SKM-1 treated with dmso at 0.1 percent for 144 hours (cell line): ENCODE results near the gene ATXN7L1.
"Not testable (repeated sequence)": the region's sequence is repeated elsewhere in the genome, so short reads cannot be mapped to it uniquely, and the experiment has no call there.

ENCODE experiments used
- DNase-seq: peaks from one replicate; lab custom pipeline; 2025; ENCODE audit not compliant: unreplicated experiment; lab: John Stamatoyannopoulos, UW

ATXN7L1 gene

DNA sequence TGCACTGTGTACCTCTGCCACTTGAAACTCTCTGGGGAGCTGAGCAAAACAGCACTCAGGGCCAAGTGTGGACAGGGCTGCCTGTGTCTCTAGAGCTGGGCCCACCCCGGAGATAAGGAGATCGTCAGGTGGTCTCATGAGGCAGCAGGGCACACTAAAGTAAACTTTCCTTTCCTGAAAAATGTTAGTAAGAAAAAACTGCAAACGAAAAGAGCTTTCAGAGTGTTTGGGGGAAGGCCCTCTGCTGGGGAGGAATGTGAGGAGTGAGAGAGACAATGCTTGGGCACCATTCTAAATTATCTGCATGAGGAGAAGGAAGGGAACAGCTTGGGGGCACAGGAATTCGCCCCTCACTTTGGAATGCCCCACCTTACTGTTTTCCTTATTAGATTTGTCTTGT is 127.7 kb downstream of the ATXN7L1 start:
- DNase-seq, result no peak

DNA sequence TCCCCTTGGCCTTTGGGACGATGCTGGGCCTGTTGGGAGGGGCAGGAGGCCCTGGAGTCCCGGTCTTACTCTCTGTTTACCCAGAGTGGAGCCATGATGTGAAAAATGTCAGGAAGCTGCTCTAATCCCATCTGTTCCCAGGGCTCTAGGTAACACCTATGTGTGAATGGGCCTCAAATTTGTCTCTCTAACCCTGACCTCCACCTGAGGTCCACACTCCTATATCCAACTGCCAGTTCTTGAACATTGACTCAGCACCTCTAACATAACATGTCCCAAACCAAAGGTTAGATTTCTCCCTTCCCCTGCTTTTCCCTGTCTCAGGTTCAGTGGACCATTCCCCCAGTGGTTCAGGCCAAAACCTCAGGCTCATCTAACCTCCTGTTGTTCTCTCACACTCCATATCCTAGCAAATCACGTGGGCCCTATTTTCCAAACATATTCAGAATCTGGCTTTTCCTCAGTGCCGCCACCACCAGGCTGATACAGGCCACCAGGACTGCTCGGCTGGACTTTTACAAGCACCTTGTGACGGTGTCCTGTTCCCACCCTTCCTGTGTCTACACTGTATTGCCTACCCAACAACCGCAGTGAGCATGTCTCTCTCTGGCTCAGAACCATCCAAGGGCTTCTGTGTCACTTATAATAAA is 130.6 kb downstream of the ATXN7L1 start:
- DNase-seq, result no peak

DNA sequence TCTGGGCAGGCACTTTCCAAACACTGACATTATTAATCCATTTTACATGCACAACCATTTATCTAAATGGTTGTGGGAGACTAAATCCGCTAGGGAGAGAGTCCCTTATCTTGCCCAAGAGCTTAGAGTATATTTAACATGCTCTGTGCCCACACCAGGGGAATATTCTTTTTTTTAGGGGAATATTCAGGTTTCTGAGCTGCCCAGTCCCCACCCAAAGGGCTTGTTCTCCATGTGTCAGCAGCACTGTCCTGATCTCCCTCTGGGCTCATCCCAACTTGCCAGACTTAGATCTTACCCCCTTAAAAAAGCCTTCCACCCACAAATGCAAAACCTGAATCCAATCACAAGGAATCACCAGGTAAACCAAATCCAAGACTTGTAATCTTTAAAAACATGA is 132.1 kb downstream of the ATXN7L1 start:
- no peak for DNase-seq

DNA sequence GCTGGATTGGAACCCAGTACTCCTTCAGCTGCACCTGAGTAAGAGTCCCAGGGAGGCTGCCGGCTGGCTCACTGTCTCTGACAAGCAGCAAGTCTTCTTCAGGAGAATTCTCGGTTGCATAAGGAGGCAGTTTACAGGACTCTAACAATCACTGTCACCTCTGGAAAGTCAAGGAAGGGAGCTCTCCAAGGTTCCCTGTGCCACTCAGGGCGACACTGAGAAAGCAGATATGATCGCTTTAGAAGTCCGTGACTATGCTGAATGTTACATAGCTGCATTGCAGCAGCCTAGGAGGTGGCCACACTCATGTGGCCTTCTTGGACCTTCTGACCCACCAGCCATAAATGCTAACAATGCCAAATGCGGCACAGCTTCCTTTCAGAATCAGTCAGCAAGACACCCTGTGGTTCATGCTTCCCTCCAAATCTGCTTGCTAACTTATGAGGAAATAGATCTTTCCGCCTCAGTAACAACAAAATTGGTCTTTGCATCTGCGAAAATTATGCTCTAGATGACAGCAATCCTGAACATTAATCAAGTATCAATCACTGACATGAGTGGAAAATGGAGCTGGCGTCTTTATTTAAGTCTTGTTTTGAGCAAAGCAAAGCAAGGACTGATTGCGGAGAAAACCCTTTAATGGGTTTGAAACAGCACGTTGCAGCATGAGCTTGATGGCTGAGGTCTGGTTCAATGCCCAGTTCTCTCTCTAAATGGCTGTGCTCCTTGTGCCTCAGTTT is 132.9 kb downstream of the ATXN7L1 start:
- DNase-seq, result no peak

DNA sequence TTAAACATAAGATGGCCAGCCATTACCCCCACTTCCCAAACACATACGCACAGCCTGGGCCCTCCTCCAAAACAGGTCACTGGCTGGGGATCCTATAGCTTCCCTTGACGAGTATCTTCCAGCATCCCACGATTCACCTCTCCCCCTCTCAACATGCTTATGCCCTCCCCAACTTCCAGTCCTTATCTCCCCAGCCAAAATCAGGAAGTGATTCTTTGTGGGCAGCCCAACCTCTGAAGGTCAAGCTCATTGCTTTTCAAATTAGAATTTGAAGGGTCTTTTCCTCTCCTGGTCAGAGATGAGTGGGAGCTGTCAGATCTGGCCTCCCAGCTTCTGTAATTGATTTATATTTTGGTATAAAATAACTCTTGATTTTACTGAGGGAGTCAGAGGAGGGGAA is 133.6 kb downstream of the ATXN7L1 start:
- DNase-seq, result peak; percentile 14

DNA sequence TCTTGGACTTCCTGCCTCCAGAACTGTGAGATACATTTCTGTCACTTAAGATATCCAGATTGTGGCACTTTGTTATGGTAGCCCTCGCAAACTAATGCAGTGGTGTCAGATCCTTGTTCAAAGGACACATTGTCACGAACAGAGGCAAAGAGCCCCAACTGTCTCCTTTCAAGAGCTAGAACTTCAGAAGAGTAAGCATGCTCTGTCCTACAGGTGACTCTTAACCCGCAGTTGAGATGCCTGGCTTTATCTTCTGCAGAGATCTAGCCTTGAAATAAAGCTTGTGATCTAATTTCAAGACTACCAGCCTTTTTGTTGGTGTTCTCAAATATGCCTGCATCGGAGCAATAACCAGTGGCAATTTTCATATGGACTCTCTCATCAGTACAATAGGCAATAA is 134.4 kb downstream of the ATXN7L1 start:
- DNase-seq, result no peak

DNA sequence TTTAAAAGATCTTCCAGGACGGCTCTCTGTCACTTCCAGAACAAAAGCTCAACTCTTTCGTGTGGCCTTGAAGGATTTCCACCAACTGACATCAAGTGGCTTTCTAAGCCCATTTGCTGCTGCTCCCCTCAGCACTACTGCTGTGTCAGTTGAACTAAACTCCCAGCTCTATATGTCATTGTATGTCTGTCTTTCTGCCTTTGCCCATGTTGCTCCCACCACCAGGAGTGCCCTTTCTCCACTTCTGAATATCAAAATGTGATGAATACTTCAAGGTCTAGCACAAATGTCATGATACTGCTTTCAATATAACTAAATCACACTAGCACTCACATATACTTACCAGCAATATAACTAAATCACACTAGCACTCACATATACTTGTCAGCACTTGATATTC is 138.3 kb downstream of the ATXN7L1 start:
- no peak for DNase-seq

DNA sequence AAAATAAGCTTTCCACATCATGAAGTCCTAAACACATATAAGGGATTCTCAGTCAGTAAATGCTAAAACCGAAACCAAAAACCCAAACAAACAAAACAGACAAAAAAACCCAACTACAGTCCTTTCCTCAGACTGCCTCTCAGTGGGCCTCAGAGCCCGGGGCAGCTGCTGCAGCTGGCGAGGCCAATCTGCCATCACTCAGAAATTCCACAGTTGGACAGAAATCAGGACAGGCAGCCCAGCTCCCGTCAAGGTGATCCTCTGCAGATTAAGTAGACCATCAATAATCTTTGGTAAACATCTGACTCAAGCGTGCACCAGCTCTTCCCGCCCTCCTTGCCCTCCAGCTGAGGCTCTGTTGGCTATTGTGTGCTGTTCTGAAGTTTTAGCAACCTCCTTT is 142.2 kb downstream of the ATXN7L1 start:
- no peak for DNase-seq

DNA sequence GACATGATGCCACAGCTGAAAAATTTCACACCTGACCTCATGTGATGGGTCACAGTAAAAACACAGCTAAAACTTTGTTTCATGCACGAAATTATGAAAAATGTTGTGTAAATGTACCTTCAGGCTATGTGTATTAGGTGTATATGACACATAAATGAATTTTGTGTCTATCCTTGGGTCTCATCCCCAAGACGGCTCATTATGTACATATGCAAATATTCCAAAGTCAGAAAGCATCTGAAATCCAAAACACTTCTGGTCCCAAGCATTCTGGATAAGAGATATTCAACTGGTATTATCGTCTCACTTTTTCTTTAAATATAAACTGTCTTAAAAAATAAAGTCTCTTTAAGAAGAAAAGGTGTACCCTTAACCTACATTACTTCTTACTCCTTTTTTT is 145.4 kb downstream of the ATXN7L1 start:
- no peak for DNase-seq

DNA sequence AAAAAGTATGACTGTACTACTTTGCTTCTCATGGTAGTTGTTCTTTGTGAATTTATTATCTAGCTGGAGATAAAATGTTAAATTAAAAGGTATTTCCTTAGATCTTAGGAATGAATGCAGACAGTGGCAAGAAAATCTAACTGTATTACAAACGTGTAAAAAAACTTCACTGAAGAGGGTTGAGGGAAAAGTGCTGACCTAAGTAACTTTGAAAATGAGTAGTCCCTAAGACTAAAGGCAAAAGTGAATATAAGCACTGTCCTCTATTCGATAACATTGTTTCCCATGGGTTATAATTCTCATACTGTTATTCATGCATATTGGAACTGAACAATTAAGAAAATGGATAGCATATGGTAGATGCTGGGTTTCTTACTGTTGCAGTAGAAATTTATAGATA is 148.4 kb downstream of the ATXN7L1 start:
- DNase-seq, result no peak

DNA sequence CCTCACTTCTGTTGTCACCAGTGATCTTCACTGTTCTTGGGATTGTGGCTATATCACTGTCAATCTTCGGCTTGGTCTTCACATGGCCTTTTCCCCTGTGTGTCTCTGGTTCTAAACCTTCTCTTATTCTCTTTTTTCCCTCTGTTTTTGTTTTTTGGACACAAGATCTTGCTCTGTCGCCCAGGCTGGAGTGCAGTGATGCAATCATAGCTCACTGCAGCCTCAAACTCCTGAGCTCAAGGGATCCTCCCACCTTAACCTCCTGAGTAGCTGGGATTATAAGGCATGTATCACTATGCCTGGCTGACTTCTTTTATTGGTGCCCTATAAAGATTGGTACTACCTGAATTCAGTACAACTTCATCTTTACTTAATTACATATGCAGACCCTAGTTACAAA is 151.7 kb downstream of the ATXN7L1 start:
- no peak for DNase-seq

DNA sequence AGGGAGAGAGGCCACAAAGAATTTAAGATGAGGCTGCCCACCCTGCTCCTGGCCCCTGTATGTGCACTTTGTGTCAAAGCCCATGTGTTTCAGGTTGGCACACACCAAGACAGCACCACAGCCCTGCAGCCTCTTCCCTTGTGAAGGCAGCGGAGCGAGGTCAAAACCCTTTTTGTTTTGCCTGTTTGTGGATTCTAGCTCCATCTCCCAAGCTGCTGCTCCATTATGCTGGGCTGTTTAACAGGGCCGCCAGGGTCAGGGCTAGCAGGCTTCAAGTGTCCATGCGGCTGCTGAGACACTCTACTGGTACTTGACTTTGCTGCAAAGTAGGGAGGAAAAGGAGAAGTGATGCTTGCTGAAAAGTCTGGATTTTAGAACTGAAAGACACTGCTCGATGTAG is 152.8 kb downstream of the ATXN7L1 start:
- no peak for DNase-seq

DNA sequence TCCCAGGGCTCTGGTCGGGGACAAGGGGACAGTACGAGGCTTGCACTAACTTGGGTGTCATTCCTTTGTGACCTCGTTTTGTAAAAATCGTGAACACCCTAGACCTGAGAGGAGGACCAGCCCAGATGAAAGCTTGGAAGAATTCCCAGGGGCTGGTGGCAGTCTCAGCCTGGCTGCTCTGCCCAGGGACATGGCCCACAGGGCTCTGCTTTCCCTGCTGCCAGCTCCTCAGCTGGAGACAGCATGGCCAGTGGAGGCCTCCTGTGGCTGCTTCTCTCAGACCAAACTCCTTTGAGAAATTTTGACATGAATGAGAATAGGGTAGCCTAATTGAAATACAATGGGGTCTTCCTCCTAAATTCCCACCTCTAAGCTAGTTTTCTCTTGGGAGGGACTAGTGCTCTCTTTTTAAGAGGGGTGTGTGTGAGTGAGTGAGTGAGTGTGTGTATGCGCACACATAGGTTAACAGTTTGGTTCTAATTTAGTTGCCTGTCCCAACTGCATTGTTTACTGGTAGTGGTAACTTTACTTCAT is 154.8 kb downstream of the ATXN7L1 start:
- no peak for DNase-seq

DNA sequence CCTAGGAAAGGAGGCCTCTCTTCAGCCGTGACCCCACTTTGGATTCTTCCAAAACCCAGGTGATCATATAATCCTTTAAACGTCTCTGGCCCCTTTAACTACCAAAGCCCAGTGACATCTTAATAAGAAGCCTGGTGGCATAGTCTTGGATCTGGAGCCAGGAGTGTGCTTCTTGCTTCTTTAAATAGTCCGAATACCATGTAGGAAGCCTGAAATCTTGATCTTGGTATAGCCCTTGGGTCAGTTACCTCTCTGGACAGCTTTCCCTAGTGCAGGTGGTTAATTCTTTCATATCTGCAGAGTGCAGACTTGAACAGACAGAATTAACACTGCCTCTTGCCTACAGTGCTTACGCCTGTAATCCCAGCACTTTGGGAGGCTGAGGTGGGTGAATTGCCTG is 156.5 kb downstream of the ATXN7L1 start:
- no peak for DNase-seq

DNA sequence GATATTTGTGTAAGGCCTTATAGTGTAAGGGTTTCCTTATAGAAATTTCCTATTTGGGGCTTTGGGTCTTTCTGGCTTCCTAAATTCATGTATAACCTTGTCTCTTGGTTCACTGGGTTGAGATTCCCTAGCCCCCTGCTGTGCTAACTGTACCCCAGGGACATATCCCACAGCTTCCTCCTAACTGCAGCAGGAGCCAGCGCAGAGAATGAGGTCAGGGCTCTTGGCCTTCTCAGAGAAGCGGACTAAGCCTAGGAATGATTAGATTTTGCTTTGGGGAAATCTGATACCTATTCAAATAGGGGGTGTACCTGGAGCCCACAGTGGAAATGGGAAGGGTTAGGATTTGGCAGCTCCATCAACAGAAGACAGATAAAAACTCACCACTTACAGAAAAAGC is 157.0 kb downstream of the ATXN7L1 start:
- DNase-seq, result no peak

DNA sequence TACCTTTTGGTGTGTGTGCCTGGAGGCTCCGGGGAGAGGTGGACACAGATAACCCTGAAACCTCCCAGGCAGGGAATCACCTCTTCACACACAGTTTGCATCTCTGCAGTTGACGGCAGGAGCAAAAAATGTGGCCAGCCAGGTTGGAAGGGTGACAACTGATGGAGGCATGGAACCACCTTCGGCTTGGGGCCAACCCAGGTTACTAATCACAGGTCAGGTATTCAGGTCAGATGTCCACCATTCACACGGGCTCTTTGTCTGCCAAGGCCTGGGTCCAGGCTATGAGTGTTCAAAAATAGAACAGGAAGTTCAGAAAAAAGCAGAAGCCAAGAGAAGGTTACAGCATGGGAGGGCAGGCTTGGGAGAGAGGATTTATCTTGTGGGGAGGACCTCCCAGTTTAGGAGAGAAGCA is 157.9 kb downstream of the ATXN7L1 start:
- DNase-seq, result peak; percentile 65

DNA sequence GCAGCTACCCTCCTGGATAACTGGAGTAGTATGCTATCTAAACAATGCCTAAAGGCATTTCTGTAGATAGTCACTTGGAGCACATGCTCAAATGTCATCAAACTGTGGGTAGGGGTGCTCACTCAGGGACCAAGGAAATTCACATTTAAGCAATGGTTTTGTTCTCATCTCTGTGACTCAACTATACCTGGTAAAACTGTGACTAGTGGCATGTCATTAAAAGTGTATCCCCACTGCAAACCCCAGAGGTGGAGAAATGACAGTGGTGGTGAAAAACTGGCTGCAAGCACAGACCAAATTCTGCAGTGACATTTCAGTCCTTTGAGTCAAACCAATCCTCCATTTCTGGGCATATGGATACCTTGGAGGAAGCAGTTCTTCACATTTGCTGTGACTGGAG is 160.9 kb downstream of the ATXN7L1 start:
- no peak for DNase-seq

DNA sequence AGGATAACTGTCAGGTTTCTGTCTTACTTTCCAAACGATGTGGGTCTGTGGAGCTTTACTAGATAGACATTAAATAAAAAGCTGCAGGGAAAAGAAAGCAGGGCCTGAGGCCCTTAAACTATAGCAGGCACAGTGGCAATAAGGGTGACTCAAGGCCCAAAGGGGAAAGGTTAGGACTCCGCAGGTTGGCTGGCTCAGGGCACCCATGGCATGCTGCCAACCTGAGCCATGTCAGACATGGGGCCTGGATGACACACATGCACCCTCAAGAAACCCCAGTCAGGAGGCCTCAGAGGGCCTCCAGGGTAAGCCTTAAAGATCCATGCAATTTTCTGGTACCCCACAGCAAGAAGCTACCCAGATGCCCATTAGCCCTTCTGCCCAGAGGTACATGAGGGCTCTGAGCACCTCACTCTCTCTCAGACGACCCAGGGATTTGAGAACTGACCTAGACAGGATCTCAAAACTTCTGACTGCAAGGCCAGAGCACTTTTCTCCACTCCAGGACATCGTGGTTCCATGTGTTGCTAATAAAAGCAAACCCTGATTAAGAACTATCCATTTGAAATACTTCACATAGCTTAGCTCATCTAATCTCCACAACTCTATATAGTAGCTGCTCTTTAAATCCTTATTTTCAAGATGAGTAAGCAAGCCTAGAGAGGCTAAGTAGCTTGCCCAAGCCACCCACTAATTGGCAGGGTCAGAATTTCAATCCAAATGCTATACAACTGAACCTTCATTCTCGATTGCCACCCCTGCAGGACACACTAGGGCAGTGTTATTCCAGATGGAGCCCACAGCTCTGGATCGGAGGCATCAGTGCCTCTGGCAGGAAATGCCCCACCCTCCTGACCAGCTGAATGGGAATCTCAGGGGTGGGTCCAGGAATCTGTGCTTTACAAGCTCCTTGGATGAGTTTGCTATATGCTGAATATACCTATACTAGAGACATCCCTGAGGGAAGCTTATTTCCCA is 162.6 kb downstream of the ATXN7L1 start:
- DNase-seq, result no peak

DNA sequence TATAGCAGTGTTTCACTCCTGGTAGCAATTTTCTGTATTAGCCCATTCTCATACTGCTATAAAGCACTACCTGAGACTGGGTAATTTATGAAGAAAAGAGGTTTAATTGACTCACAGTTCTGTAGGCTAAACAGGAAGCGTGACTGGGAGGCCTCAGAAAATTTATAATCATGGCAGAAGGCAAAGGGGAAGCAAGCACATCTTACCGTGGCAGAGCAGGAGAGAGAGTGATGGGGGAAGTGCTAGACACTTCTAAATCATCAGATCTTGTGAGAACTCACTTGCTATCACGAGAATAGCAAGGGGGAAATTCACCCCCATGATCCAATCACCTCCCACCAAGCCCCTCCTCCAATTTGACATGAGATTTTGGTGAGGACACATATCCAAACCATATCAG is 163.5 kb downstream of the ATXN7L1 start:
- DNase-seq, result no peak

DNA sequence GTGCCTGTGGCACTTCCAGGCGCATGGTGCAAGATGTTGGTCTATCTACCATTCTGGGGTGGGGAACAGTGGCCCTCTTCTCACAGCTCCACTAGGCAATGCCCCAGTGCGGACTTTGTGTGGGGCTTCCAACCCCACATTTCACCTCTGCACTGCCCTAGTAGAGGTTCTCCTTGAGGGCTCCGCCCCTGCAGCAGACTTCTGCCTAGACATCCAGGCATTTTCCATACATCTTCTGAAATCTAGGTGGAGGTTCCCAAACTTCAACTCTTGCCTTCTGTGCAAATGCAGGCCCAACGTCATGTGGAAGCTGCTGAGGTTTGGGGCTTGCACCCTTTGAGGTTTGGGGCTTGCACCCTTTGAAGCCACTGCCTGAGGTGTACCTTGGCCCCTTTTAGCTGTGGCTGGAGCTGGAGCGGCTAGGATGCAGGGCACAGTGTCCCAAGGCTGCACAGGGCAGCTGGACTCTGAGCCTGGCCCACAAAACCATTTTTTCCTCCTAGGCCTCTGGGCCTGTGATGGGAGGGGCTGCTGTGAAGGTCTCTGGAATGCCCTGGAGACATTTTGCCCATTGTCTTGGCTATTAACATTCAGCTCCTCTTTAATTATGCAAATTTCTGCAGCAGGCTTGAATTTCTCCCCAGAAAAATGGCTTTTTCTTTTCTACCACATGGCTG is 164.5 kb downstream of the ATXN7L1 start:
- no peak for DNase-seq

DNA sequence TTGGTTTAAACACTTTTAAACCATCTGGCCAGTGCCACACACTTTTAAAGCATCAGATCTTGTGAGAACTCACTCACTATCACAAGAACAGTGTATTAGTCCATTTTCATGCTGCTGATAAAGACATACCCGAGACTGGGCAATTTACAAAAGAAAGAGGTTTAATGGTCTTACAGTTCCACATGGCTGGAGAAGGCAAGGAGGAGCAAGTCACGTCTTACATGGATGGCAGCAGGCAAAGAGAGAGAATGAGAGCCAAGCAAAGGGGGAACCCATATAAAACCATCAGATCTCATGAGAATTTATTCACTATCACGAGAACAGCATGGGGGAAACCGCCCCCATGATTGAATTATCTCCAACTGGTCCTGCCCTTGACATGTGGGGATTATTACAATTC is 165.7 kb downstream of the ATXN7L1 start:
- DNase-seq, result not testable (repeated sequence)
